ENCODE results near the gene STOM.

STOM gene

DNA sequence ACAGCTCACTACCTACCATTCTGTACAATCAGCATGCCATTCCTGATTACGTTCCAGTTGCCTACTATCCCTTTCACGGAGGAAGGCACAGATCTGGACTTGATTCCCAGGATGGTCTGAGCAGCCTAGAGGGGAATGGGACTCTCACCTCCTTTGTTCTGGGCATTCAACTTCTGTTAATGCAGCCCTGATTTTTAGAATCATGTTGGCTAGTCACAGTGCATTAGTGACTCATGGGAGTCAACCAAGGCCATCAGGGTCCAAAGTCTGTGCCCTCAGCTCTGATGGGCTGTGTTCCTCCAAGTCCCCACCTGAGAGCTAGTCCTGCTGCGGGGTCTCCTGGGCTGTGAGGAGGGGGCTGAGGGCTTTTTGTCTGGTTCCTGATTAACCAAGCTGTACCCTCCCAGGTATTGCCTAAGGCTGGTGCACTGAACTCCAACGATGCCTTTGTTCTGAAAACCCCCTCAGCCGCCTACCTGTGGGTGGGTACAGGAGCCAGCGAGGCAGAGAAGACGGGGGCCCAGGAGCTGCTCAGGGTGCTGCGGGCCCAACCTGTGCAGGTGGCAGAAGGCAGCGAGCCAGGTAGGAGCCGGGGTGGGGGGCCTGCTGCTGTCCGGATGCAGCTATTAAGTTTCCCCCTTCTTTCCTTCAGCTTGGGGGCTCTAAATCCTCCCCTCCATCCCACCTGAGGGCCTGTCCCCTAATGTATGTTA lies 43.0 kb downstream of the STOM start:
- no peak overlapping the region for H3K4me3 ChIP-seq (ENCODE audit: low read depth, low read length)
- TF ChIP-seq, protein P1, sequence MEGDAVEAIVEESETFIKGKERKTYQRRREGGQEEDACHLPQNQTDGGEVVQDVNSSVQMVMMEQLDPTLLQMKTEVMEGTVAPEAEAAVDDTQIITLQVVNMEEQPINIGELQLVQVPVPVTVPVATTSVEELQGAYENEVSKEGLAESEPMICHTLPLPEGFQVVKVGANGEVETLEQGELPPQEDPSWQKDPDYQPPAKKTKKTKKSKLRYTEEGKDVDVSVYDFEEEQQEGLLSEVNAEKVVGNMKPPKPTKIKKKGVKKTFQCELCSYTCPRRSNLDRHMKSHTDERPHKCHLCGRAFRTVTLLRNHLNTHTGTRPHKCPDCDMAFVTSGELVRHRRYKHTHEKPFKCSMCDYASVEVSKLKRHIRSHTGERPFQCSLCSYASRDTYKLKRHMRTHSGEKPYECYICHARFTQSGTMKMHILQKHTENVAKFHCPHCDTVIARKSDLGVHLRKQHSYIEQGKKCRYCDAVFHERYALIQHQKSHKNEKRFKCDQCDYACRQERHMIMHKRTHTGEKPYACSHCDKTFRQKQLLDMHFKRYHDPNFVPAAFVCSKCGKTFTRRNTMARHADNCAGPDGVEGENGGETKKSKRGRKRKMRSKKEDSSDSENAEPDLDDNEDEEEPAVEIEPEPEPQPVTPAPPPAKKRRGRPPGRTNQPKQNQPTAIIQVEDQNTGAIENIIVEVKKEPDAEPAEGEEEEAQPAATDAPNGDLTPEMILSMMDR (IDR thresholded peaks at IDR 0.05; ENCODE audit: control insufficient read depth, extremely low read depth, insufficient read depth): no peak
- no peak for DNase-seq (ENCODE audit: low read depth)

DNA sequence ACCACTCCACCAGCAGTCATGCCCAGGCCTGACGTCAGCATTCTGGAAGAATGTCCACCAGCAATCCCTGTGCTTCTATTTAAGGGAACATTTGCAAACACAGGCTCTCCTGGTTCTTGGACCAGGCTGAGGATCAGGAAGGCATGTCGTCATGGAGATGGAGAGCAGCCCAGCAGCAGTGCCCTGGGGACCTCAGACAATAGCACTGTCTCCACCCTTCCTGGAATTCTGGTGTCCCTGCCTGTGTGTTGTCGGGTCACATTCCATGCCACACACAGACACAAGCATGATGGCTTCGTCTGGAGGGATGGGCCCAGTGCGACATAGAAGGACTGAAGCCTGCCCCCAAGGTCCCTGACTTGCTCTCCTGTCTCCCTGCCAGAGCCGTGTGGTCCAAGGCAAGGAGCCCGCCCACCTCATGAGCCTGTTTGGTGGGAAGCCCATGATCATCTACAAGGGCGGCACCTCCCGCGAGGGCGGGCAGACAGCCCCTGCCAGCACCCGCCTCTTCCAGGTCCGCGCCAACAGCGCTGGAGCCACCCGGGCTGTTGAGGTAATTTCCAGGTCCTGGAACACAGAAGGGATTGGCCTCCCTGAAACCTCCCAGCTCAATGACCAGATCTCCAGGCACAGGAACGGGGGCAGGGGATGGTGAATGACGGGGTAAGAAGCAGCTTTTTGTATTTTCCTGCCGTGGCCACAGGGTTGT lies 43.8 kb downstream of the STOM start:
- no peak overlapping the region for H3K4me3 ChIP-seq (ENCODE audit: low read depth, low read length)
- no peak for DNase-seq (ENCODE audit: low read depth)
- TF ChIP-seq, protein P1 (IDR thresholded peaks at IDR 0.05; ENCODE audit: control insufficient read depth, extremely low read depth, insufficient read depth): no peak

DNA sequence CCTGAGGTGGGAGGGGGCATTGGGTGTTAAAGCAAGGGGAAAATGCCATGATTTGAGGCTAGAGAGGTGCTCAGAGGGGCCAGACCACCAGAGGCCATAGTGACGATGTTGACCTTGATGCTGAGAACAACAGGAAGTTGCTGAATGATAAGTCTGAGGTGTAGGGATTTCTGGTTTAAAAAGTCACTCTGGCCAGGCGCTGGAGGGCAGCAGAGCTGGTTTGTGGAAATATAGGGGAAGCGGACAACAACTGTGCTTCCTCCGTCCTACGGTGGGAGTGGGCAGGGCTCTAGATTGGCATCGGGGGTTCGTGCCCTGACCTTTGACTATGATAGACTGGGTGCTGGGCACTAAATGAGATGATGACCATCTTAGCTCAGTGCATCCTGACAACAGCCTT lies 44.7 kb downstream of the STOM start:
- TF ChIP-seq, protein P1 (IDR thresholded peaks at IDR 0.05; ENCODE audit: control insufficient read depth, extremely low read depth, insufficient read depth): no peak
- DNase-seq (ENCODE audit: low read depth): no peak
- no peak overlapping the region for H3K4me3 ChIP-seq (ENCODE audit: low read depth, low read length)

DNA sequence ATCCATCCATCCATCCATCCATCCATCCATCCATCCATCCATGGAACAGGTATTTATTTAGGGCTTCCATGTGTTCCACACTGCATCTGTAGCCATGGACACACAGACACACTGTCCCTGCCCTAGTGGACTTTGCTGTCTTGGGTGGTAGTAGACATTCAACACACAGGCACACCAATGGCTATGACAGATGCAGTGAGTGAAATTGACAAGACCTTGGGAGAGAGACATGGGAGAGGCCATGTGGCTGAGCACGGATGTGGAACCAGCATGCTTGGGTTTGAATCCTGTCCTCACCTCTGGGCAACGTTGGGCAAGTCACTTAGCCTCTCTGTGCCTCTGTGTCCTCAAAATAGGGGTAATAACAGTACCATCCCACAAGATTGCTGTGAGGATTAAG lies 45.3 kb downstream of the STOM start:
- no peak overlapping the region for H3K4me3 ChIP-seq (ENCODE audit: low read depth, low read length)
- TF ChIP-seq, protein P1 (IDR thresholded peaks at IDR 0.05; ENCODE audit: control insufficient read depth, extremely low read depth, insufficient read depth): no peak
- DNase-seq (ENCODE audit: low read depth): no peak

DNA sequence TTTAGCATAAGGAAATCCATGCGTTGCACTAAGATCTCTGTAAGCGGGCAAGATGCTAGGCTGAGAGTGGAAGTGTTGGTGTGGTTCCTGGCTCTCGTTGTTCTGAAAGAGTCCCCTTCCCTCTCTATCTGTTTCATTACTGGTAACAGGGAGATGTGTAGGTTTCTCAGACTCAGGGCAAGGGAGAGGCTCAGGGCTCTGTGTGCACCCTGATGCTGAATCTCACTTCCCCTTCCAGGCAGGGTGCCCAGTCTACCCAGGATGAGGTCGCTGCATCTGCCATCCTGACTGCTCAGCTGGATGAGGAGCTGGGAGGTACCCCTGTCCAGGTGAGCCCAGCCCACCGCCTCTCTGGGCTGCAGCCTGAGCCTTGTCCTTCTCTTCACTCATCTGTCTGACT lies 45.7 kb downstream of the STOM start:
- DNase-seq (ENCODE audit: low read depth): no peak
- H3K4me3 ChIP-seq (ENCODE audit: low read depth, low read length): no peak overlapping the region
- TF ChIP-seq, protein P1 (IDR thresholded peaks at IDR 0.05; ENCODE audit: control insufficient read depth, extremely low read depth, insufficient read depth): no peak

DNA sequence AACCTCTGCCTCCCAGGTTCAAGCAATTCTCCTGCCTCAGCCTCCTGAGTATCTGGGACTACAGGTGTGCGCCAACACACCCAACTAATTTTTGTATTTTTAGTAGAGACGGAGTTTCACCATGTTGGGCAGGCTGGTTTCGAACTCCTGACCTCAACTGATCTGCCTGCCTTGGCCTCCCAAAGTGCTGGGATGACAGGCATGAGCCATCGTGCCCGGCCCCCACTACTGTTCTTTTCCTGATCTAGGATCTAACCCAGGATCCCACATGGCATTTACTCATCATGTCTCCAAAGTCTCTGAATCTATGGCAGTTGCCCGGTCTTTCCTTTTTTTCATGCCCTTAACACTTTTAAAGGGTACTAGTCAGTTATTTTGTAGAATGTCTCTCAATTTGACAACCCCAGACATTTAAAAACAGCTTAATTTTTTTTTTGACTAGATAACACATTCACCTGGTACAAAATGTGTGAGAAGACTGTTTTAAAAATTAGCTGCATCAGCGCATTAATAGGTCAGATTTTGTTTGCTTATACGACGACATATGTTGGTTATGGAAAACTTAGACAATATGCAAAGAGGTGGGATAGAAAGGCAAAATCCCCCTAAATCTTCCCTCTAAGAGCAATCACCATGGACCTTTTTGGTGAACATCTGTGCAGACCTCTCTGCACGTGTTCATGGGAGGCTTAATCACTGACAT lies 46.5 kb downstream of the STOM start:
- TF ChIP-seq, protein P1 (IDR thresholded peaks at IDR 0.05; ENCODE audit: control insufficient read depth, extremely low read depth, insufficient read depth): no peak
- no peak for DNase-seq (ENCODE audit: low read depth)
- no peak overlapping the region for H3K4me3 ChIP-seq (ENCODE audit: low read depth, low read length)

Measured in LNCaP clone FGC (cell line).